ENCODE data around the gene UBE2M. TPM values are rescaled to one million over a fixed set of nuclear protein-coding genes. Genes with fewer than 3 reads are reported as not detected.

UBE2M gene
- total RNA-seq, 2 donors from 2014 or later, result 30.9 to 38.8 TPM

DNA sequence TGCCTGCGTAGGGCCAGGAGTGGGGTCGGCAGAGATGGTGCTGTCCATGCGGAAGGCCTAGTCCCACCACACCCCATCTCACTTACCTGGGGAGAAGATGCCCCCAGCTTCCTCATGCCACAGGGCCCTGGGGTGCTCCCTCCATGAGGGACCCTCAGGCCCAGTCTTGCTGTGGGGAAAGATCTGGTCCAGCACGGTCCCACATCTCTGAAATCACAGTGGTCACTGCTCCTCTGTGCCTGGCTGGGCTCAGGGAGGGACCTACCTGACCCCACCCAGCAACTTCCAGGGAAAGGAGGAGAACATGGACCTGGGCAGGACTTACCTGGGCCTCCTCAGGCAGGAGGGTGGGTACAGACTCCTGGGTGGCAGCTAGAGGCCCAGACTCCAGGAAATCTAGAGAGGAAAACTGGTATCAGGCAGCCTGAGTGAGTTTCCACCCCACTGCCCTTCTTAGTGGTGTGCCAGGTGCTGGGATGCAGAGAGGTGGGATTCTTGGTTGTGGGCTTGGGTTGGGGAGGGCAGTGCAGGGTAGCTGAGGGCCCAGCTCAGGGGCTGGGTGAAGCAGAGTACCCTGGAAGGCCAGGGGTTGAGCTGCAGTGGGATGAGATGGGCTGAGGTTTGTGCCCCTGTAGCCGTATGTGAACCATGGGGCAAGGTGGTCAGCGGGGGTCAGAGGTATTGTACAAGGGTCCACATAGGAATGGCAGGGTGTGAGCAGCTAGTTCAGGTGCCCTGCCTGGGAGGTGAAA, 11.0 kb upstream of the UBE2M start:
- peaks cover 21% of the 10 kb centered on the region for H3K36me3 ChIP-seq
- TF ChIP-seq, protein P1, sequence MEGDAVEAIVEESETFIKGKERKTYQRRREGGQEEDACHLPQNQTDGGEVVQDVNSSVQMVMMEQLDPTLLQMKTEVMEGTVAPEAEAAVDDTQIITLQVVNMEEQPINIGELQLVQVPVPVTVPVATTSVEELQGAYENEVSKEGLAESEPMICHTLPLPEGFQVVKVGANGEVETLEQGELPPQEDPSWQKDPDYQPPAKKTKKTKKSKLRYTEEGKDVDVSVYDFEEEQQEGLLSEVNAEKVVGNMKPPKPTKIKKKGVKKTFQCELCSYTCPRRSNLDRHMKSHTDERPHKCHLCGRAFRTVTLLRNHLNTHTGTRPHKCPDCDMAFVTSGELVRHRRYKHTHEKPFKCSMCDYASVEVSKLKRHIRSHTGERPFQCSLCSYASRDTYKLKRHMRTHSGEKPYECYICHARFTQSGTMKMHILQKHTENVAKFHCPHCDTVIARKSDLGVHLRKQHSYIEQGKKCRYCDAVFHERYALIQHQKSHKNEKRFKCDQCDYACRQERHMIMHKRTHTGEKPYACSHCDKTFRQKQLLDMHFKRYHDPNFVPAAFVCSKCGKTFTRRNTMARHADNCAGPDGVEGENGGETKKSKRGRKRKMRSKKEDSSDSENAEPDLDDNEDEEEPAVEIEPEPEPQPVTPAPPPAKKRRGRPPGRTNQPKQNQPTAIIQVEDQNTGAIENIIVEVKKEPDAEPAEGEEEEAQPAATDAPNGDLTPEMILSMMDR (IDR thresholded peaks at IDR 0.05), result no peak
- H3K4me1 ChIP-seq, result peaks cover 0 to 16% of the 10 kb centered on the region in 2 donors
- no peak overlapping the region for H3K27ac ChIP-seq
- H3K4me3 ChIP-seq, result no peak overlapping the region
- H3K9me3 ChIP-seq, result no peaks in the 10 kb centered on the region
- no peak for DNase-seq (ENCODE audit: low spot score)
- no peaks in the 10 kb centered on the region for H3K27me3 ChIP-seq

DNA sequence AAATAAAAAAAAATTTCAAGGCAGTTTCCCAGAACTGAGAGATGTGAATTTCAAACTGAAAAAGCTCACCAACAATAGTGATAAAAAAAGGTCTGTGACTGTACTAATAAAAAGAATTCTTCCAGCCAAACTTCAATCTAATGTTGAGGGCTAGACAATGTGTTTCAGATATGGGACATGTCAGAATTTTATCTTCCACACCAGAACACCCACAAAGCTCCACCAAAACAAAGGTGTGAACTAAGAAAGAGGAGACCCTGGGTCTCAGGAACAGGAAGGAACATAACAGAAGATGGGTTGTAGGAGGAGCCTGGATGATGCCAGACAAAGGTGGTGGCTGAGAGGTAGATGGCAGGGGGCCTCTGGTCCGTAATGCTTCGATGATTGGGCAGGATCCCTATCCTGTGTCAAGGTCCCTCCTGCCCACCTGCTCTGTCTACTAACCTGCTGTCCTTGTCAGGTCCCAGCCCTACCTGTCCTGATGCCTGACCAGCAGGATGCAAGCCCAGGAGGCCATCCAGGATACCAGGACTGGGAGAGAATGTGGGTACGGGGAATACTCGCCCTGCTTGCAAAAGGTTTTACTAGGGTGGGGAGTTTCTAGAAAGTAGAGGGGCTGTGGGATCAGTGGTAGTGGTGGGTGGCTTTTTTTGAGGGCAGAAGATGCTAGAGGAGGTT, 10.2 kb upstream of the UBE2M start:
- Histone ChIP-seq H3K4me1 (peaks cover 0 to 11% of the 10 kb centered on the region in 2 donors), H3K27me3 (no peaks in the 10 kb centered on the region), H3K27ac (no peak overlapping the region), H3K9me3 (no peaks in the 10 kb centered on the region), H3K4me3 (no peak overlapping the region), H3K36me3 (peaks cover 21% of the 10 kb centered on the region)
- TF ChIP-seq, protein P1 (IDR thresholded peaks at IDR 0.05), result no peak
- DNase-seq (ENCODE audit: low spot score), result no peak

DNA sequence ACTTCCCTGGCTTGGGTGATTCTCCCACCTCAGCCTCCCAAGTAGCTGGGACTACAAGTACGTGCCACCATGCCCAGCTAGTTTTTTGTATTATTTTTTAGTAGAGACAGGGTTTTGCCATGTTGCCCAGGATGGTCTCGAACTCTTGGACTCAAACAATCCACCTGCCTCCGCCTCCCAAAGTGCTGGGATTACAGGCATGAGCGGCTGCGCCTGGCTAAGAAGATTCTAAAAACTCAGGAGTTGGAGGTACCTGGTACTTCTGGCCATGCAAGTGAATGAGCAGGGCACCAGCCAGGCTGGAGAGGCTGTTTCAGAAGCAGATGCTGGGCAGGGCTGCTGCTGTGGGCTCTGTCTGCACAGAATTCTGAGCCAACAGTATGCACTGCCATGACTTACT, 8.6 kb upstream of the UBE2M start:
- TF ChIP-seq, protein P1 (IDR thresholded peaks at IDR 0.05), result no peak
- no peak for DNase-seq (ENCODE audit: low spot score)
- no peaks in the 10 kb centered on the region for H3K9me3 ChIP-seq
- no peak overlapping the region for H3K27ac ChIP-seq
- no peaks in the 10 kb centered on the region for H3K27me3 ChIP-seq
- no peak overlapping the region for H3K4me3 ChIP-seq
- H3K36me3 ChIP-seq, result peaks cover 21% of the 10 kb centered on the region
- peaks cover 0 to 21% of the 10 kb centered on the region in 2 donors for H3K4me1 ChIP-seq

DNA sequence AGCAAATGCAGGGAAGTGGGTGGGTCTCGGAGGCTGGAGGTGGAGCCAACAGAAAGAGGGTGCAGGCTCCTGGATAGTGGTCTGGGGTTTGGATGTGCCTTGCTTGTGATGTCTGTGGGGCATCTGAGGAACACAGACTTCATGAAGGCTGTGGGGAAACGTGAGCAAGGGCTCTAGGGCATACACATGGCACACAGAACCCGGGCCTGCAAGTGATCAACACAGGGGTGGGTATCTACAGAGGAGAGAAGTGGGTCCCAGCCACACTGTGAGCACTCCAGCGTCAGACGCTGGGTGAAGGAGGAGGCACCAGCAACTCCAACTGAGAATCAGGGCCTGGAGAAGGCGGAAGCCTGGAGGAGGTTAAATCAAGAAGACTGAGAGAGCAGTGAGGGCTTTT, 5.4 kb upstream of the UBE2M start:
- TF ChIP-seq, protein P1 (IDR thresholded peaks at IDR 0.05), result no peak
- no peaks in the 10 kb centered on the region for H3K36me3 ChIP-seq
- DNase-seq (ENCODE audit: low spot score), result no peak
- no peak overlapping the region for H3K4me3 ChIP-seq
- H3K27ac ChIP-seq, result no peak overlapping the region
- no peaks in the 10 kb centered on the region for H3K27me3 ChIP-seq
- H3K4me1 ChIP-seq, result peaks cover 2 to 39% of the 10 kb centered on the region in 2 donors
- no peaks in the 10 kb centered on the region for H3K9me3 ChIP-seq

DNA sequence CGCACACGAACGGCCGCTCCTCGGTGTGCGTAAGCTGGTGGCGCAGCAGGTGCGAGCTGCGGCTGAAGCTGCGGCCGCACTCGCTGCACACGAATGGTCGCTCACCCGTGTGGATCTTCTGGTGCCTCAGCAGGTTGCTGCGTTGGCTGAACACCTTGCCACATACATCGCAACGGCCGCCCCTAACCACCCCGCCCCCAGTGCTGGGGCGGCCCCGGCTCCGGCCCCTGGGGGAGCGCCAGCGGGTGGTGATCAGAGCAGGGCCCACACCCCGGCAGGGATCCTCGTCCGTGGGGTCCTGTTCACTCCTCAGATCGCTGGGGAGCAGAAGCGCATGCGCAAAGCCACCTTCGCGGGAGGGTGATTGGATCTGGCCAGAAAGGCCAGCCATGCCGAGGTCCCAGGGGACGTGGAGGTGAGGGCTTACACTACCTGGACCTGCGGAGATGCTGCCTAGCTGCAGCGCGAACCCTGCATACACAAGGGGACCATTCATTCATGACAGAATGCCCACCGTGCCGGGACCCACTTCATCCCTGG, 4.7 kb upstream of the UBE2M start:
- Histone ChIP-seq H3K27me3 (no peaks in the 10 kb centered on the region), H3K4me3 (peak overlapping the region; percentile 16 to 43), H3K27ac (no peak overlapping the region), H3K4me1 (peaks cover 2 to 39% of the 10 kb centered on the region in 2 donors), H3K36me3 (no peaks in the 10 kb centered on the region), H3K9me3 (no peaks in the 10 kb centered on the region)
- TF ChIP-seq, protein P1 (IDR thresholded peaks at IDR 0.05), result no peak
- no peak for DNase-seq (ENCODE audit: low spot score)
